GM21367 (cell line): Measurements from ENCODE around the gene SLC30A2.

ENCODE experiments used
- ATAC-seq: cut with Tn5 transposase; IDR thresholded peaks from one replicate; pipeline ENCODE4 v1.9.1; 2021; ENCODE audit not compliant: unreplicated experiment

The SLC30A2 gene

DNA sequence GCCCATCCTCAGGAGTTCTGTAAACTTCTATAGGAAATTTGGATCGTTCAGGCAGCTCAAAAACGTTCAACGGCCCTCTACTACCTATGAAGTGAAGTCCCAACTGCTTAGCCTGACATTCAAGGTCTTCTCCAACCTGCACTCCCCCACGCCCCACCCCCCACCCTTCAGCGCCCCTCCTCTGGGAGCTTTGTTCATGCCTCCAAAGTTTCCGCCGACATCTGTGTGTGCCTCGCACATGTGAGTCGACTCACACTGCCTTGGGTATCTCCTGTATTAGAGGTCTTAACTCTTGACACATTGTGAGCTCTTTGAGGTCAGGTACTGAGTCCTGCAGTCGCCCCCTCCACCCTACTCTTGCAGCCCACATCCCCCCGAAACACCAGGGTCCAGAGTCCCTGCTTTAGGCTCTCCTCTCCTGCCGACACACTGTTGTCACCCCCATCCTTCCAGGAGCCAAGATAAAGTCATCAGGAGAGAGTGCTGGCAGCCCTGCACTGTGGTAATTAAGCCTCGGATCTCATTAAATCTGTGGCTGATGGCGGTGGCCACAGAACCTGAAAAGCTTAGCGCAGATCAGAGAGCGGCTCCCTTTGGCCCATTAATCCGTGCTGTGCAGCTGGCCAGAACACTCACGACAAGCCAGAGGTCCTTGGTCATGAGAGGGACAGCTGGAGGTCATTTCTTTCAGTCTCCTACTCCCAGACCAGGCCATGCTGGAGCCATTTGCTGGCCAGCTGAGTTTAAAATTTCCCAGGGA lies 46.7 kb downstream of the SLC30A2 start:
- ATAC-seq, result no peak

DNA sequence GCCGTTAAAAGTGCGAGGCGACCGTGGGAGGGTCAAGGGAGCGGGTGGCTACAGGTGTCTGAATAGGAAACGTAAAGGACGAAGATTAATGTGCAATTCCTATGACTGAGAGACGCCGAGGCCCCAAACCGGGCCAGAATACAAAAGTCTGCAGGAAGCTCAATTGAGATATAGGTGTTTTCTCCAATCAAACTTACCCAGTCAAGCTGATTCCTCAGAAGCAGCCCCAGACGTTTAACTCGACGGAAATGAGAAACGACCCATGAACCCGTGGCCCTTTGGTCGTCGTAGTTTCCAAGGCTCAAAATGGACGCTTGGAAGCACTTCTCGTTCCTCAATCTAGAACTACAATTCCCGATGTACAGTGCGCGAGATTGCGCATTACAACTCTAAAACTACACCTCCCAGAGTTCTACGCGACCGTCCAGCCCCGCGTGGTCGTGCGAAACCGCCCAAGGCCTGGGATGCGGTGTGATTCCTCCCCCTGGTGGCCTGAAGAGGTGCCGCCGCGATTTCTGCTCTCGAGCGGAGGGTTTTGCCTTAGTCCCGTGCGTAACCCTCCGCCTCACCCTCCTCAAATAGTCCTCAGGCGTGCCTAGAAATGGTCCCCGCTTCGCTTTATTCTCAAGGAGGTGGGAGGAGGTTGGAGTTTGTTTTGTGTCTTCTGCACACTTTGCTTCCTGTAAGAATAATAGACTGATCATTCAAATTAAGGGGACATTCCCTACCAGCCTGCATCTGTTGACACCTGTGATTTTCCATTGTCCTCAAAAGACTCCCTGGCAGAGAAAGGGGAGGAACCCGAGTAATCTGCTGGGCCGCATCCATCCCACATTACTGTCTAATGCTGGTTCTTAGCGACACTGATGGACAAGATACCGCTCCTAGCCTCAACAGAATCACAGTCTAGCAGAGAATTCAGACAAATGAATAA lies 47.8 kb downstream of the SLC30A2 start, which contains the start of gene PAFAH2:
Gene PAFAH2, minus strand, starts transcription at position 236 of the 934 bp plus-strand sequence. CDS start 7,247 bp downstream, outside the sequence.
- peak; percentile 83 for ATAC-seq

DNA sequence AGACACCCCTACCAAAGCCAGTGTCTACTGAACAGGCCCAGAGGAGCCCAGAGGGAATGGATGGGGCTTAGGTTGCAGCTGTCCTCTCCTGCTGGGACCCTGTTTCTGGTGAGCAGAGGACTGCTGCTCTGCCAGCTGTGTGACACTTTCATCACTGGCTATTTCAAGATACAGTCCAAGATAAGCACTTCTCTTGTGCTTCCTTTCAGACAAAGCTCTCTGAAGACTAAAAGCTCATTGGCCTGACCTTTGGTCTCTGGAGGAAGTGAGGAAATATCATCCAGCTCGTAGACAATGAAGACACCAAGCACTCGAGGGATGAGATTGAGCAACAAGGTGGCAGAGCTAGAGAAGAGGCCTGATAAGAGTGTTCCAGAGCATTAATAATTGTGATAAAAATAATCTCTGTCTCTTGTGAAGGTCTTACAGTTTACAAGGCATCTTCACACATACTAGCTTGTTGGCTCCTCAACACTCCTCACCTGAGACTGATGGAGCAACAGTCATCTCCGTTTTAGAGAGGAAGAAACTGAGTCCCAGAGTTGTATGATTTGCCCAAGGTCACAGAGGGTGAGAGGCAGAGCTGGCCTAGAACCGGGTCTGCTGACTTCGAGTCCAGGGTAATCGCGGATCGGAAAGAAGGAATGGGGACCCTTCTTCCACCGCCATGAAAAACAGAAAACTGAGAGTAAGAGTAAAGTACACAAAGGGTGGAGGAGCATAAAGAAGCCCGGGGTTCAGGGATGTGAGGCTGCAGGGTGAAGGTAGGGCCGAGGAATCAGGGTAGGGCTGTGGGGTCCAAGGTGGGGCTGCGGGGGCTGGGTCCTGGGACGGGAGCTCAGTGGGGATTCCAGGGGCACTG lies 48.7 kb downstream of the SLC30A2 start:
- peak; percentile 0 for ATAC-seq

DNA sequence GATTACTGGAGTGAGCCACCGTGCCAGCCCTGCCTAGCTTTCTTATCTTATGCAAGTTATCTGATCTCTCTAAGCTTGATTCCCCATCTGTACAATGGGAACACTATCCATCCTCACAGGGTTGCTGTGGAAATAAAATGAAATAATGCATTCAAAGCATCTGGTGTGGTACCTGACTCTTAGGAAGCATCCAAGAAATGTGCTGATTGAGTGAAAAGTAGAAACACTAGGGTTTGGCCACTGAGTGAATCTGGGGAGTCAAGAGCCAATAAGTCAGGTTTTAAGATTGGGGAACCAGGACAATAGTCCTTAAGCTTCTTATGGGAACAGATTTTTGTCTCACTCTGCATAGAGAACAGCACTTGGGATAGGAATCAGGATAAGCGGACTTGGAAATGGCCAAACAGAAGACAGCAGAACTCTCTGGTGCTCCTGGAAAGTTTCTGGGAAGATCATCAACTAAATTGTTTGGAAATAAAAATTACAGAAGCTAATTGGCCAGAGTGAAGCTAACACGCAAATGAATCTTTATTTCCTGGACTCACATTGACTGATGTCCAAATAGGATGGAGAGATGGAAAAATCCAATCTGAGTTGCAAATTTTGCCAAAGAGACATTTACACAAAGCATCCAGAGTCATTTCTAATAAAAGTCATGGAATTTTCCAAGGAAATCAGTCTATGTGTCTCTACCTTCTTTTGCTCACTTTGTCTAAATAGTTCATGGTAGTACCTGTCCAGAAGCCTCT lies 51.3 kb downstream of the SLC30A2 start:
- no peak for ATAC-seq

DNA sequence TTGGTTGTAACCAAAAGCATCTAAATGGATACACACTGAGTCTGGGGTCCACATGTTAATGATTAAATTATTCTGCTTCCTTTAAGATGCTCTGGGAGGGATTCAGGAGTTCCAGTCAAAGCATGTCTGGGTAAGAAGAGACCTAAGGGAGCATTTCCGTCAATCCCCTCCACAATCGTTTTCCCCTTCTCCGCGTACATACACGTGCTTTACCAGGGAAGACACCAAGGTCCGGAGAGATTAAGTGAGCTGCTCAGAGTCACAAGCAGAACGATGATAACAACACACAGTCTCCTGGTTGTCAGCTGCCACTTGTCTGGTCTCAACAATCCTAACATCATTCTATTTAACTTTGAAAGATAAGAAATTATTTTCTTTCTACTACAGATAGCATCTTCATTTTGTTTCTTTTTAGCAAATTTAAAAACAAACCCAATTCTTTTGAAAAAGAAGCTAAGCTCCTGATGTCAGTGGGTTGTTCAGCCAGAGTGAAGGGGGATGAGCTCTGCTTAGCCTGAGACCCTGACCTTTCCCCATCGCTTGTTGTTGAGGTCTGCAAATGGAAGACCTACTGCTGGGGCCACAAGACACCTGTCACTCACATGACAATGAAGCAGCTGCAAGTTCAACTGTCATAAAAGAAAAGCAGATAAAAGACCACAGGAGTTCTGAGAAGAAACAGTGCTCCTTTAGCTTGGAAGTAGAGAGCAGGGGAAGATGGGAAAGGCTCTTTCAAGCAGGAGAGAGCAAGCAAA lies 52.5 kb downstream of the SLC30A2 start:
- ATAC-seq, result no peak

DNA sequence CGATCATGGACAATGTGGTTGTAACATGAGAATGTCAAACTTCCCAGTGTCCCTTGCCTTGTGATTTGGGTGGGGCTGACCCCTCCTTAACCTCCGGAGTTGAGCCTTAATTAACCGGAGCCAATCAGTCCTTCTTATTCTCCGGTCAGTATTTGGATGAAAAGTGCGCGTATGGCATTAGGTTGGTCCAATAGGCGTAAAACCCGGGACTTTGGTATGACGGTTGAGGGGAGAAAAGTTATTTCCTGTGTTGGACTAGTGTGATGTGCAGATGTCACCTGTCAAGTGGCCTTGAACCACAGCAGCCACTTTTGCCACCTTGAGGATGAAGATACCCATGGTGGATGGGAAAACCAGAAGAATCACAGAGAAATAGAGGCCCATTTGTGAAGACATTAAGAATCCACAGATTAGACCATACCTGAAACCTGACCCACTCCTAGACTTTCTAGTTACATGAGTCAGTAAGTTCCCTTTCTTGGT lies 53.2 kb downstream of the SLC30A2 start:
- ATAC-seq, result no peak

DNA sequence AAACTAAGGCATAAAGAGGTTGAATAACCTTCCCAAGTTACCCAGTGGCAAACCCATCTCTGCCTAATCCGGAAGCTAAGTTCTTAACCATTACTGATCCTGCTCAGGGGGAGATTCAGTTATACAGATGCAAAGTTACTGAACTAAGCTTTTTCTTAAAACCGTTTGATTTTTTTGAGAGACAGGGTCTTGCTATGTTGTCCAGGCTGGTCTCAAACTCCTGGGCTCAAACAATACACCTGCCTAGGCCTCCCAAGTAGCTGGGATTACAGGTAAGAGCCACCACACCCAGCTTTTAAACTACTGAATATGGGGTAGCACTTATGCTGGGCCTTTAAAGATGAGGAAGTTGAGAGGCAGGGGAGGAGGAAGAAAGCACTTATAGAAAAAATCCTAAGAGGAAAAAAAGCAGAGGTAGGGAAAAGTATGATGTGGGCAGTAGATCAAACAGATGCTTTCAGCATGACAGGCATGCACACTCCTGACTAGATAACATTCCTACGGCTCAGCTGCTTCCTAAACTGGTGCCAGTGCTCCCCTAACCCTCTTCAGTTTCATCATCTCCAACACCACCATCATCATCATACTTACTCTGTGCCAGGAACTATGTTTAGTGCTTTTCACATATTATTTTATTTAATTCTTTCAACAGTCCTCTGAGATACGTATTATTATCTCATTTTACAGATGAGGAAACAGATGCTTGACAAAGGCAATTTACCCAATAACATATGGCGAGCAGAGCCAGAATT lies 53.8 kb downstream of the SLC30A2 start:
- ATAC-seq, result no peak

DNA sequence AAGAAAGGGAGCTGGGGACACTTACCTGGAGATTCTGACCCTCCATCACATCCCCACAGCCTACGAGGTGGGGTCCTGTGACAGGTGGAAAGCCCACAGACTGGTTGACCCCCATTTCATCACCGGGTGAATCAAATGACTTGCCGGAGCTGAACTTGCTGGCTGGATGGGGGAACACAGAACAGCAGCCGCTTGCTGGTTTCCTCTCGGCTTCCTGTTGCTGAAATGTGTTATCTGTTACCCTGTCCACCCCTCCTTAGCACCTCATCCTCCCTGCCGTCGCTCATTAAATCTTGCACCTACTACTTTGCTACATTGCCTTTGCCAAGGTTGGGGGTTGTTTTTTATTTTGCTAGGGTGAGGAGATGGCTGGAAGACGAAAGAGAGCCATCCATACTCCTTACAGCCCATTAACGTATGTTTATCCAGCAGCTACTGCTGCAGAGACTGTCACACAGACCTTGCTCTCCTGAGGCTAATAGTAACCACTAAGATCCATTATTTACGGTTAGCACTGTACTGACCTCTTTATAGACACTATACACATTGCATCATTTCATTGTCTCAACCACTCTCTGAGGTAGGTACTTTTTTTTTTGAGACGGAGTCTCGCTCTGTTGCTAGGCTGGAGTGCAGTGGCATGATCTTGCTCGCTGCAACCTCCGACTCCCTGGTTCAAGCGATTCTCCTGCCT lies 55.1 kb downstream of the SLC30A2 start:
- no peak for ATAC-seq

DNA sequence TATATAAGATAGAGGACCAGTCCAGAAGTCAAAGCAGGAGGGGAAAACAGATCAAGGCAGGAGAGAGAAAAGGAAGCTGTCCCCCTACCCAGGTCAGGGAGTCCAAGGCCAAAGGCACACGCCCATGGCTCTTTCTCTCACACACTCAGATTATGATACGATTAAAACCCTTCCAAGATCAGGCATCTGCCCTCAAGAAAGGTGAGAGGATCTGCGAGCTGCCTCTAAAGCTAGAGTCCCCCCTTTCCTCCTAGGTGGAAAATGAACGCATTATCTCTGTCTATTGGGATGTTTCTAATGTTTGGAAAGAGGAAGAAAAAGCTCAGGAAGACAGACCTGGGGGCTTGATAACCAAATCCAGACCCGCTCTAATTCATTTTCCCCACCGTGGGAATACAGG lies 55.7 kb downstream of the SLC30A2 start:
- no peak for ATAC-seq

DNA sequence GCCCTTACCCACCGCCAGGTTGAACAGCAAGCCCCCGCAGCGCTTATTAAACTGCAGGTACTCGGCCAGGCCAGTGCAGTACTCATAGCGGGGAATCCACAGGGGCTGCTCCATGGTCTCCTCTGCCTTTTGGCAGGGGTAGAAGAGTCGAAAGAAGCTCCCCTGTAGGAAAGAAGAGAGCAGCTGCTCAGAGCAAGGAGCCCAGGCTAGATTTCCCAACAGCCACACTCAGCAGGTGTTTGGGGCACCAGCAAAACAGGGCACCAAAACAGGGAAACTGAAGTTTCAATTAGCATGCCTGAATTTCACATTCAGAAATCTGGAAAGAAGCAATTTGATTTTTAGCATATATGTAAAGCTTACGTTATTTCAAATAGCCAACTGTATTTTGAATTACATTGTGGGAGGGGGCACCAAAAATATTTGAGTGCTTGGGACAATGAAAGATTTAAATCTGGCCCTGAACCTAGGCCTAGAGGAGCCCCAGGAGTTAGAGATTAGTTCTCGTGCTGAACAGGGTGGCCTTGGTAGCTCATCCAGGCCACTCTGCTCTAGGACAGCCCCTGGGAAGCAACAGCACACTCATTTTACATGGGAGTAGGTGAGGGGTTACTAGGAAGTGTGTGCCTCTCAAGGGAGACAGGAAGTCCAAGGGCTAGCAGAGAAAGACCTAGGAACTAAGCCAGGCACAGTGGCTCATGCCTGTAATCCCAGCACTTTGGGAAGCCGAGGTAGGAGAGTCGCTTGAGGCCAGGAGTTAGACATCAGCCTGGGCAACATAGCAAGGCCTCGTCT lies 56.3 kb downstream of the SLC30A2 start:
- no peak for ATAC-seq

DNA sequence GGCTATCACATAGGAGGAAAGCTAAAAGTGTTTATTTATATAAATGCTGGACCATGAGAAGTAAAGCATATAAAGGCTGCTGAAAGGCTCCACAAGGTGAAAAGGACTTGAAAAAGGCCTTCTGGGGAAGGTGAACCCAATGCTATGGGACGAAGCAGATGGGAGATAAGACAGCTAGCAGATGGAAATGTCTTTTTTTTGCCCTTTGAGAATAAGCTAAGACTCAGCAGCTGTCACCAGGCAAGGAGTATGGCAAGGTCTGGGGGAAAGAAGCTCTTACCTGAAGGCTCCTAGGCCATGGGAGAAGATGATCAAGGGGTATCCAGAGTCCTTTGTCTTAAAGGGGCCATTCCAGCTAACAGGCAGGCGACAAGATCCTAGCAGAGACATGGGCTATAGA lies 58.0 kb downstream of the SLC30A2 start:
- no peak for ATAC-seq
